ENCODE results near the gene SMIM11.
"Not testable (repeated sequence)": the region's sequence is repeated elsewhere in the genome, so short reads cannot be mapped to it uniquely, and the experiment has no call there.

The SMIM11 gene

DNA sequence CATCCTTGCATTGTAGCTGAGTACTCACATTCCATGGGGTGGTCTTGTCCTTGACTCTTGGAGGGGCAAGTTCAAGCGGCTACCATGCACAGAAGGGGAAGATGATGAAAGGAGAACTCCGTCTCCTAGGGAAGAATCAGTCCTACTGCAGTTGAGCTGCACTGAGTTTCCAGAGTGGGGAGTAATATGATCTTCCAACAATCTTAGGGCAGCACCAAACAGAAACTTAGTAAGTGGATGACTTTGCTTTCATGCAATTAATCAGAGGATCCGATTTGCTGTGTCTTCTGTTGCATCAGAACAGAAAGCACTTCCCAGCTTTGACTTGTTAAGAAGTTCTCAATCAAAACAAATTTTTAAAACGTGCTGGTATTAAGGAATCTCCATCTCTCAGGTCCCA lies 48.5 kb downstream of the SMIM11 start, which contains the start of gene SMIM34:
Gene SMIM34, minus strand, starts transcription at position 147 of the 400 bp plus-strand sequence. Its CDS starts 112 bp downstream, at position 35.
- DNase-seq = not testable (repeated sequence)

DNA sequence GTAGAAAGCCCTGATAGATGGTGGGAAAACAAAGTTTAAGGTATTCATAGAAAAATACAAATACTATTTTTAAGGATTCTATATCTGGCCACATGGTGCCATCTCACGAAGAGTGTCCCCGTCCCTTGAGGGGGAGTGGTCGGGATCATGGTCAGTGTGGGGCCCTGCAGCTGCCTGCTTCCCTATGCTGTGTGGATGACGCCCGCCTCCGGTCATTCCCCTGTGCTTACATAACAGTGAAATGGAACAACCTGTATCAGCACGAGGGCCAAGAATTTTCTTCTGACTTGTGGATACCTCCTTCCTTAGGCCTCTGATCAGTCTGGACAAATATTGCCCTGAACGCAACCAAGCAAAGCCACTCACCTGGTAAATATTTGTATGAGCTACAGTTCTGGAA lies 52.0 kb downstream of the SMIM11 start:
- not testable (repeated sequence) for DNase-seq

DNA sequence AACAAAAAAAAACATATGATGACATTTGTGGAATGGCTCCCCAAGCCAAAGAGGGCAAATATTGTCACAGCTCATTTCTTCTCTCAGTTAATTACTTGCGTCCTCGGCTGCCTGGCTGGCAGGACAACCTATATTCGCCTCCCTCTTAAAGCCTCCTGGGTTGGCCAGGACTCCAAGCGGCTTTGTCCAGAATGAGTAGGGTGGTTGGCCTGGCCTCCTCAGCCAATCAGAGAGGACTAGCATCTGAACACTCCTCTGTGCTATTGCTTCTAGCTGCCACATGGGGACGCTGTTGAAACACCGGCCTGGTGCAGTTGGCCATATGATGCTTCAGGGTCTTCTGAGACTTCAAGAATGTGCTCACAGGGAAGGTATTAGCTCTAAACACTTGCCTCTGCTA lies 53.1 kb downstream of the SMIM11 start:
- not testable (repeated sequence) for DNase-seq

DNA sequence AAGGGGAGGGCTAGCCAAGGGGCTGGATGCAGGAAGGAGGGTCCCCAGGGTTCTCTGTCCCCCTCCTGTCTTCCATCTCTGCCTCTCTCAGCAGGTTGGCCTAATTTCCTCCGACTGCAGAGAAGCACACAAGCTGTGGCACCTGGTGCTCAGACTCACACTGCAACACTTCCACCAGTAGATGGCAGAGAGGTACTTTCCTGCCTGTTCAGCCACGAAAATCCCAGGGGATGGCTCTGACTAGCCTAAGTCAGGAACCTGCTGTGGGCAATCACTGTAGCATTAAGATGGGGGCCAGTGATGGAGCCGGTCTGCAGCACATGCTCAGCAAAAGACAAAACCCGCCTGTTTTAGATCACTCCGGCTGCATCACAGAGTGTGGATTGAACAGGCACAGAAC lies 54.4 kb downstream of the SMIM11 start:
- DNase-seq = not testable (repeated sequence)

All from T-helper 9 cell (primary cell).